NCI-H345 (cell line): ENCODE results near the gene SLC41A1.
A peak's percentile ranks its signal among the peaks of the same experiment; 100 is the strongest.

ENCODE experiments used
- DNase-seq: peaks from one replicate; lab custom pipeline; 2025; lab: John Stamatoyannopoulos, UW

SLC41A1 gene

GRCh38 chr1:205751036-205751651 lies 61.9 kb downstream of the SLC41A1 start:
- no peak for DNase-seq

- peak; percentile 99 for DNase-seq
These were observed 62.6 kb downstream of the SLC41A1 start, which contains the start of gene NUCKS1 for GRCh38 chr1:205750138-205751035. Gene NUCKS1 (minus strand): TSS chr1:205750182. CDS start chr1:205749973, 209 bp downstream.

GRCh38 chr1:205749234-205750137 lies 63.5 kb downstream of the SLC41A1 start:
- peak; percentile 98 for DNase-seq

GRCh38 chr1:205748403-205749233 lies 64.4 kb downstream of the SLC41A1 start:
- peak; percentile 74 for DNase-seq

GRCh38 chr1:205746757-205747412 lies 66.1 kb downstream of the SLC41A1 start:
- no peak for DNase-seq

- DNase-seq, result no peak
These were observed 68.6 kb downstream of the SLC41A1 start for GRCh38 chr1:205744403-205744802.

GRCh38 chr1:205743977-205744376 lies 69.0 kb downstream of the SLC41A1 start:
- DNase-seq, result no peak

- no peak for DNase-seq
These were observed 71.3 kb downstream of the SLC41A1 start for GRCh38 chr1:205741681-205742080.

GRCh38 chr1:205739348-205740160 lies 73.4 kb downstream of the SLC41A1 start:
- no peak for DNase-seq
